HL-60 (cell line): ENCODE results near the gene MYOZ1.

Experiments
- DNase-seq, 2 experiments: peaks; one replicate each; pipeline ENCODE4 v3.0.0-alpha.2; 2010 to 2020; ENCODE audit warnings: low read depth in 1 of 2, low spot score in 1 of 2
- H3K27ac ChIP-seq: fragments of 250-450 bp; sonication (Bioruptor Pico); replicated peaks from 2 replicates; pipeline ENCODE4 v1.5.1; 2020; ENCODE audit warnings: mild to moderate bottlenecking, moderate library complexity
- H3K27me3 ChIP-seq: fragments of 250-450 bp; sonication (Bioruptor Pico); 2 replicates; pipeline ENCODE4 v1.5.1; 2021; ENCODE audit warnings: mild to moderate bottlenecking, moderate library complexity; ENCODE audit not compliant: insufficient read depth, poor library complexity, severe bottlenecking
- H3K4me3 ChIP-seq: replicated peaks from 2 replicates; pipeline ENCODE4 v1.5.1; 2011; ENCODE audit warnings: mild to moderate bottlenecking, control low read depth, low read length; ENCODE audit not compliant: insufficient read depth
- GABPA ChIP-seq: IDR thresholded peaks from 2 replicates; pipeline ENCODE4 v1.6.1; 2012; ENCODE audit warnings: low read depth
- POLR2AphosphoS5 ChIP-seq: IDR thresholded peaks from 2 replicates; pipeline ENCODE4 v1.6.1; 2012; ENCODE audit warnings: low read depth
- REST ChIP-seq: IDR thresholded peaks from 2 replicates; pipeline ENCODE4 v1.6.1; 2012; ENCODE audit warnings: low read depth; ENCODE audit not compliant: insufficient replicate concordance
- SPI1 ChIP-seq: IDR thresholded peaks from 2 replicates; pipeline ENCODE4 v1.6.1; 2012; ENCODE audit warnings: low read depth, mild to moderate bottlenecking, borderline replicate concordance
- TF ChIP-seq, protein P1 (sequence below): IDR thresholded peaks from one replicate; pipeline ENCODE4 v1.5.1; 2011; ENCODE audit warnings: low read length, control low read depth, inconsistent platforms; ENCODE audit not compliant: insufficient read depth

The MYOZ1 gene

DNA sequence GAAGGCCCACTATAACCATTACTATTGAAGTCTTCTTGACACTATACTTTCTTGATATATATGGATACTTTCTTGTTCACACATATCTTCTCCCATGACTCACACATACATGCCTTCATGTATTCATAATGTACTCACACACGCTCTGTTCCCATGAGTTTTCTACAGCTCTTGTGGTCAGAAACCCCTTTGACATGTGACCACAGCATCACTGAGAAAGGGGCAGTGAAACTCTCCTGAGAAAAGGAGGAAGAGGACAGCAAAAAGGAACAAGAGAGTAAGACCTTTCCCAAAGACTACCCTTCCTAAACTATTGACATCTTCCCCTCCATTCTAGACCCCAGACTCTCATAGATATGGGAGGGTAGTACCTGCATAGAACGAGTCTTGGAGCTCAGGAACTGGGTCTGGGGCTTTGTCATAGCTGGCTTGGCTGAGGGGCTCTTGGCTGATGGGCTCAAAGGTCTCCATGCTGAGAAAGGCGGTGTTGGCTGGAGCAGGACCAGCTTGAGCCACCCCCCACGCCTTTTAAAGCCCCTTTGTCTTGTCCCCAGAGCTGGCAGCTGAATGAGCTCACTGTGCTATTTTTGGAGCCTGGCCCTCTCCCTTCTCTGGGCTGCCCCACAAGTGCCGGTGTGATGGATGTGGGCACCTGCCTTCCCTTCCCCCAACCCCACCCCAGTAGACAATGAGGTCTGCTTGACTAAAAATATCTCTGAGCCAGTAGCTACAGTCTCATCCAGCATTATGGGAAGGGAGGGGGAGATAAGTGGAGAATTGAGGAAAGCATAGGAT lies 9.5 kb upstream of the MYOZ1 start:
- no peak overlapping the region for H3K4me3 ChIP-seq
- no peak overlapping the region for H3K27ac ChIP-seq
- no peaks in the 10 kb centered on the region for H3K27me3 ChIP-seq
- TF ChIP-seq POLR2AphosphoS5 (no peak), GABPA (no peak), REST (no peak), SPI1 (no peak)
- TF ChIP-seq, protein P1, sequence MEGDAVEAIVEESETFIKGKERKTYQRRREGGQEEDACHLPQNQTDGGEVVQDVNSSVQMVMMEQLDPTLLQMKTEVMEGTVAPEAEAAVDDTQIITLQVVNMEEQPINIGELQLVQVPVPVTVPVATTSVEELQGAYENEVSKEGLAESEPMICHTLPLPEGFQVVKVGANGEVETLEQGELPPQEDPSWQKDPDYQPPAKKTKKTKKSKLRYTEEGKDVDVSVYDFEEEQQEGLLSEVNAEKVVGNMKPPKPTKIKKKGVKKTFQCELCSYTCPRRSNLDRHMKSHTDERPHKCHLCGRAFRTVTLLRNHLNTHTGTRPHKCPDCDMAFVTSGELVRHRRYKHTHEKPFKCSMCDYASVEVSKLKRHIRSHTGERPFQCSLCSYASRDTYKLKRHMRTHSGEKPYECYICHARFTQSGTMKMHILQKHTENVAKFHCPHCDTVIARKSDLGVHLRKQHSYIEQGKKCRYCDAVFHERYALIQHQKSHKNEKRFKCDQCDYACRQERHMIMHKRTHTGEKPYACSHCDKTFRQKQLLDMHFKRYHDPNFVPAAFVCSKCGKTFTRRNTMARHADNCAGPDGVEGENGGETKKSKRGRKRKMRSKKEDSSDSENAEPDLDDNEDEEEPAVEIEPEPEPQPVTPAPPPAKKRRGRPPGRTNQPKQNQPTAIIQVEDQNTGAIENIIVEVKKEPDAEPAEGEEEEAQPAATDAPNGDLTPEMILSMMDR: no peak
- DNase-seq: peak in 1 of 2 experiments; percentile 58

DNA sequence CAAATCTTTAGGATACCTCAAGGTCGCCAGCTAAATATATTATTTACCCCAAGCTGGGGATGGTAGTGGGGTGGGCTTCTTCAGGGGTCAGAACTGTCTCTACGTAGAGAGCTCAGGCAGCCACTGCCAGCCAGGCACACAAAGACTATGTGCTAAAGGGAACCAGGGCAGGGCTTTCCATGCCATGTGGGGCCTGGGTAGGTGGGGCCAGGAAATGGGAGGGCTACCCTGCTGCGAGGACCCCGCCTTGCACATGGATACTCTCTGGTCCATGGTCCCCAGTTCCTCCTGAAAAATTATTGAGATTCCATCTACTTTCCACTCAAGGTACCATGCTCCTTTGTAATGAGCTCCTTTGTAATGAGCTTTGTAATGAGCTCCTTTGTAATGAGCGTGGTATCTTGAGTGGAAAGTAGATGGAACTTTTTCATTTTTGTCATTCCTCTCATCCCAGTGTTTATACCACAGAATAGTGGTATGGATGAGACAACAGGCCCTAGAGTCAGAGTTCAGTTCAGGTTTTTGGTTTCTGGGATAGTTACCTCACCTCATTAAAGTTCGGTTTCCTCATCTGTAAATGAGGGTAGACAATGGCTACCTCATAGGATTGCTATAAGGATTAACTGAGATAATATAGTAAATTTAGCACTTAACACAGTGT lies 8.7 kb upstream of the MYOZ1 start:
- DNase-seq: no peak
- no peaks in the 10 kb centered on the region for H3K27me3 ChIP-seq
- no peak overlapping the region for H3K4me3 ChIP-seq
- TF ChIP-seq GABPA (no peak), SPI1 (no peak), REST (no peak), POLR2AphosphoS5 (no peak)
- TF ChIP-seq, protein P1: no peak
- no peak overlapping the region for H3K27ac ChIP-seq

DNA sequence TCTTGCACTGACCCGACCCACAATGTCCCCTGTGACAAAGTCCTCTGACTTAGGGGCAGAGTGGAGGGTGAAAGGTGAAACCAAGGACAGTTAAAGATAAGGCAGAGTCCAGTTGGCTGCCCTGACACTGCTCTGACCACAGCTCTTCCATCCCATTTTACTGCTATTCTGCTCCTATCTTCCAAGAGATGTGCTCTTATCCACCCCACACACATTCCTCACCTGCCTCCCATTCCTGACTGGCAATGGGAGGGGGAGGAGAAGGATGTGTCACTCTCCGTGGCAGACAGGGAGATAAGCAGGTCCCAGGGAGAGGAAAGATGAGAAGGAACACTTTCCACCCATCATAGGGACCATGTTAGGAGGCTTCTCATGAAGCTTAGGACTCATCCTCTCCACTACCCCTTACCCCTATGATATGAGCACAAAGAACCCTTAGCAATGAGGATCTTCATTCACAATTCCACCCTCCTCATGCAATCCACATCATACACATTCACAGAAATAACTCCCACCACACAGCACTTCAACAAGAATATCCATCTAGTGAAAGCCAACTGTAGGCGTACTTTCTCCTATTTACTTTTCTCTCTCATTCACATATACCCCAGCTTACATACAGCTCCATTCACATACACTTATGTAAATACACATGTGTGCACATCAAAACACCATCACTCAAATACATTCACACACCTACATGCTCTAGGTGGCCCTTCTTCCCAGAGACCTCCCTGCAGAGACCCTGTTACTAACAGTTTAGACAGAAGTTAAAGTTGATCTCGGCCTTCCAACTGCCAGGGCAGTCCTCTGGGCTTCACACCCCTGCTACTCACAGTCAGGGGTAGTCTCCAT lies 7.9 kb upstream of the MYOZ1 start:
- TF ChIP-seq GABPA (no peak), REST (no peak), SPI1 (no peak), POLR2AphosphoS5 (no peak)
- TF ChIP-seq, protein P1: no peak
- no peak overlapping the region for H3K27ac ChIP-seq
- H3K27me3 ChIP-seq: no peaks in the 10 kb centered on the region
- no peak for DNase-seq
- no peak overlapping the region for H3K4me3 ChIP-seq
